GM19455 (cell line): ENCODE measurements around the gene MIER2.

ENCODE experiments used
- ATAC-seq: cut with Tn5 transposase; IDR thresholded peaks from one replicate; pipeline ENCODE4 v1.9.1; 2021; ENCODE audit not compliant: unreplicated experiment

The MIER2 gene

DNA sequence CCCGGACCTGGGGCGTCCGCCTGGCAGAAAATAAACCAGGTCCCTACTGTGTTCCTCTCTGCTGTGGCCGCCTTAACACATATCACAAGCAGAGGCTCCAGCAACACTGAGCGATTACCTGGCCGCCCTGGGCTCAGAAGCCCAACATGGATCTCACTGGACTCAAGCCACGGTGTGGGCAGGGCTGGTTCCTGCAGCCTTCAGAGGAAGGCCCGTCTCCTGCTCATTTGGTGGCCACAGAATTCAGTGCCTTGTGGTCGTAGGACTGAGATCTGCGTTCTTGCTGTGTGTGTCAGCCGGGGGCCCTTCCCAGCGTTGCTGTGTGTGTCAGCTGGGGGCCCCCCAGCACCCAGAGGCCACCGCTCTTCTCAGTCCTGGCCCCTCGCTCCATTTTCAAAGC, 34.1 kb upstream of the MIER2 start:
- no peak for ATAC-seq

DNA sequence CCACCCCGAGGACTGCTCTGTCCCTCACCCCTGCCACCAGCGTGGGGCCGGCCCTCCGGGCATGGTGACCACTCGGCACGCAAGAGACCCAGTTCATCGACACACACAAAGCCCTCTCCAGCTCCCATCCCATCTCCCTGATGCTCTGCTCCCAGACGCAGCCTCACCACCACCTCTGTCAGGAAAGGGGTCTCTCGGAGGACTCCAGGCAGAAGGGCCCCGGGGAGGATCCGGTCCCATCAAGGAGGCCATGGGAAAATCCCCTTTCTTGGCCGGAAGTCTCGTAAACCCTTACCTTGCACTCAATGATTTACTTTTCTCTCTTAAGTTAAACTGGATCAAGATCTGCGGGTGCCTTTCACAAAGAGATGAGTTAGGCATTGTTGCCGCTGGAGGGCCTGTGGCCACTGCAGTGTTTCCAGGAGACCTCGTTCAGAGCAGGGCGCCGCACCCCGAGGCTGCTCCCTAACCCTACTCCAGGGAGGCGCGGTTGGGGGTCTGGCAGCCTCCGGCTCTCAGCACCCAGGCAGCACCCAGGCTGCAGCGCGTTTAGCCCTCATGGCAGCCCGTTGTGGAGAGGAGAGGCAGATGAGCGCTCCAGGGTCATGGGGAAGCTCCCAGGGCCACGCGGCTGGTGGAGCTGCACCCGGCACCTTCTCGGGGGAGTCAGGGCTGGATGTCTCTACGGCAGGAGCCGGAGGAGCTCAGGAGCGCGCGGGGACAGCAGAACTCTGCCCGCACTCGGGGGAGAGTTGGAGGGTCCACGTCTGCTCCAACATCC, 33.4 kb upstream of the MIER2 start:
- no peak for ATAC-seq

DNA sequence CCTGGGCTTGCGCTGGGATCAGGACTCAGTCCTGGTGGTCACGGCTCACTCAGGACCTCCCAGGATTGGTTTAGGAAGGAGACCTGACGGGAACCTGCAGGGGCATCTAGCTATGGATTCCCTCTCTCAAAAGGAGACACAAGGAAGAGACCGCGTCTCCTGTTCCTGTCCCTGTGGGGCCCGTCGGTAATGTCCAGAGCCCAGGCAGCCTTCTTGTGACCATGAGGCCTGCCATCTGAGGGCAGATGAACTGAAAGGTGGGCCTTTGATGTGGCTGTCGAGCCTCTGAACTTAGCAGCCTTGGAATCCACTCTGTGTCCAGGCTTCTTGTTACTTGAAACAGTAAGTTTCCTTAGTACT, 31.5 kb upstream of the MIER2 start:
- ATAC-seq: no peak

DNA sequence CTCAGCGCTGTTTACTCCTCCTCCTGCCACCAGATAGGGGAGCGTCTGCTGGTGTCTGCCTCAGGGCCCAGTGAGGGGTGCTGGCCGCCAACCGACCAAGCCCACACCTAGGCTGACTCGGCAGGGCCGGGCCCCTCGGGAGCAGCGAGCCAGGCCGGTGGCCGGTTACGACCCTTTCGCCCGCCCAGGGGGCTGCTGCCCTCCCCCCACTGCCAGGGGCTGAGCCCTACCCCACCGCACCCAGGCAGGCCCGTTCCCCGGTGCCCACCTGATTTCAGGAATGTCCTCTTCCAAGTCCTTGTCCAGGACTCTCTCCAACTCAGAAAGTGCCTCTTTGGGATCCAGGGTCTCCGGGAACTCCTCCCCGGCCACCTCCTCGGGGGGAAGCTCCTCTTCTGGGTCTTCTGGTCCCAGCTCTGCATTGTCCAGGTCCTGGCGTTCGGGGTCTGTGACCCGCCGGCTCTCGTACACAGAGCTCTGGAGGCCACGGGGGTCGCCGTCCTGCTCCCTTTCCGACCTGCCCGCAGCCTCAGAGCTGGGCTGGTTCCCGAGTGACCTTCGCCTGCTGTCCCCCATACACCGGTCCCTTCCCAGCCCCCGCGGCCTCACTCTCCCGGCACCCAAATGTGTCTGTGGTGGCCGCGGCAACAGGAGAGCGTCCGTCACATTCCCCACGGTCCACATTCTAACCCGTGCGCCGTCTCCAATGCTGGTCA, 31.0 kb upstream of the MIER2 start:
- ATAC-seq: no peak

DNA sequence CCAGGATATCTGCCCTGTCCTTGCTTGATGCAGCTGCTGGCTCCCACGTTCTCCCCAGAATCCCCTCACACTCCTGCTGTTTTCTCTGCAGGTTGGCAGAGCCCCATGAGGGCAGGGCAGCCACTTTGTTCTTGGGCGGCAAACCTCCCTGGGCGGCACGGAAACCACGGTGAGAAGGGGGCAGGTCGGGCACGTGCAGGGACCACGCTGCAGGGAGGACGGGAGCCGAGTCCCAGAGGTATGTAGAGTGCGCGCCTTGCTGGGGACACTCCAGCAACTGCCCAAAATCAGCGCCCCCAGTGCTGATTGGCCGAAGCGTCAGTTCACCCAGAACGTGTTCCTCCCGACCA, 30.3 kb upstream of the MIER2 start:
- ATAC-seq: no peak

DNA sequence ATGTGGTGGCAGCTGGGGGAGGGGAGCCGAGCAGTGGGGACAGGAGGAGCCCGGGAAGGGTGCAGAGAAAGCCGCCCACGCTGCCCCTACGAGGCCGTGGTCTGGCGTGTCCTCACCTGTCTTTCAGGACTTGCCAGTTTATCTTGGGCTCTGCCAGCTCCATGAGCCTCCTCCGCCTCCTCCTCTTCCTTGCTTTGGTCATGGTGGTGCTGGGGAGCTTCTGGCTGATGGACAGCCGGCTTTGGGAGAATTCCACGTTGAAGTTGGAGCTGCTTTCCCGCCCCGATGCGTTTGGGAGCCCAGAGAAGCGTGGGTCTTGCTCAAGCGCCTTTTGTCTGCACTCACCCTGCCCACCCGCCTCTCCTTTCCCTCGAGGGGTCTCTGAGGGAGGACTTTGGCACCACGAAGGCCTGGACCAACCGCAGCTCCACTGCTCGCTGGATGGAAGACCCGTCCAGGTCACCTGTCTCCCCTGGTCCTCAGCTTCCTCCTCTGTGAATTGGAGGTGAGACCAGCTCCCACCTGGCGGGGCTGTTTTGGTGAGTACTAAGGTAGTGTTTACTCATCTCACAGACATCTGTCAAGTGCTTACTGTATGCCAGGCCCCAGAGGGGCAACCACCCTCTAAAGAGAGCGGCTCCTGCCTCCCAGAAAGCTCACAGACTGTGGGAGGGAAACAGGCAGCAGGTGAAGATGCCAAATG, 29.7 kb upstream of the MIER2 start:
- ATAC-seq: no peak

DNA sequence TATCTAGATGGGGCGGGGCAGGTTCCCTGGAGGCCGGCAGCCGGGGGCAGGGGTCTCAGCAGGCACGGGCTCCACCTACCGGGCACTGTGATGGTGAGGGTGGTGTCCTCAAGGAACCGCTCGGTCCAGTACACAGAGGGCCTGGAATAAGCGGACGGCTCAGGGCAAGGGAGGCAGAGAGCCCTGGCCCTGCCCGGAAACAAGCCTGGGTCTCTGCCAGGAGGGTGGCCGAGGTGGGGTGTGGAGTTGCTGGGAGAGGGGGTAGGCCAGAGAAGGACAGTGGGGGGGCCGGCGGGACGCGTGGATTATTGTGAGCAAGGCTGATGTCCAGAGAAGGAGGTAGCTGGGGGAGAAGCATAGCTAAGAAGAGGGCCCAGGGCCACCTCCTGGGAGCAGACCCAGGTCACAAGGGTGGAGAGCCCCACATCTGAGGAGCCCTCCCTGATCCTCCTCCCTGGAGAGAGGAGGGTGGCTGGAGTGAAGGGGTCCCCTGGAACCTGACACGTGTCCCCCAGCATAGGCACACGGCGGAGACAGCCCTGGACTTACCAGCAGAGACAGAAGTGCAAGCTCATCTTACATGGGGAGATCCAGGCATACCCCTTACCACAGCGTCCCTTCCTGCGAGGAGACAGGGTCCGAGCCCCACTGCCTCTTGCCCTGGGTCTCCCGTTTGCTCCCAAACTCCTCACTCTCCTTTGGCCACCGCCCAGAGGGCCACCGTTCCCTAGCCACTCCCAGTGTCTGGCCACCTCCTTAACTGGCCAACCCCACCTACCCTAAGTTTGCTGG, 29.0 kb upstream of the MIER2 start:
- ATAC-seq: no peak

DNA sequence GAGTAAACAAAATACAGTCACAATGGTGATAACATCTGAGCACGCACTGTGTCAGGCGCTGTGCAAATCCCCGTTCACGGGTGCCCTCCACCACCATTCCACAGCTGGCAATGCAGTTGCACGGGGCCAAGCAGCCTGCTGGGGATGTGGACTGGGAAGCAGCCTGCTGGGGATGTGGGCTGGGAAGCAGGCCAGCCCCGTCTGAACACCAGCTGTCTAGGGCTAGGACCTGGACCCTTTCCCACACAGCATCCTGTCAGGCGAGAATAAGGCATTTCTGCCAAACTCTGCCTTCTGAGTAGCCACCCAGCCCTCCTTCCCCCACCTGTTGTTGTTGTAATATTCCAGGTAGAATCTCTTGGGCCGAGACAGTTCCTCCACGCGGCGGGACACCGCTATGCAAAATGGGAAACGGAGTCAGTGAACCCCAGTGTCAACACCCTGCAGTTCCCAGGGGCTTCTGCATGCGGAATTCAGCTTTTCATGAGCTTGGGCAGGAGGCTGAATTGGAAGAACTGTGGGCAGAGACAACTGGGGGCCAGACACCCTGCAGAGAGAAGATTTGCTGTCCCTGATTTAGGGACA, 27.8 kb upstream of the MIER2 start:
- ATAC-seq: no peak

DNA sequence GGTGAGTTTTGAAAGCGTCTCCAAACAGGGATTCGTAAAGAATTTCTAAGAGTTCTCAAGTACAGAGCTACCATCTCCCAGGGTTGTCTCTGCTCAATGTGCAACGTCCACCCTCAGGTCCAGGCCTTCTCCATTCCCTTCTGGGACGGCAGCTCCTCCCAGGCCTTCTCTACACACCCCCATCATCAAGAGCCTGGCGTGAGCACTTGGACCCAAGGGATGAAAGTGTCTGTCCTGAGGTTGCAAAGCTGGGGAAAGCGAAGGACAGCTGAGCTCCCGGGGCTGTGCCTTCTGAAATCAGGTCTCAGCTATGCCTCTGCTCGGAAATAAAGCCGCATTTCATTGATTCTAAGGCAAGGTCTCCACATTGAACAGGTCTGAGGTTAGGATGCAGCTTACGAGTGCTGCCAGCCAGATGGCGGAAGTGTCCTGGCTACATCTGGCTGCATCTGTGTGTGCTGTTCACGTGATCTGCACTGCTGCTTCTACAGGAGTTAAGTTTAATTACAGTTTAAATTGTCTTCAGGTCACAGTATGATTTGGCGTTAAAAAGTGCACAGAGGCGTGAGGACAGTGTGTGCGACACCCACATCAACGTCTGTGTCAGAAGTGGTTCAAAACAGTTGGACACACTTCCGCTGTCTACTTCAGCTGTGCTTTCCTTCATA, 27.0 kb upstream of the MIER2 start:
- ATAC-seq: no peak

DNA sequence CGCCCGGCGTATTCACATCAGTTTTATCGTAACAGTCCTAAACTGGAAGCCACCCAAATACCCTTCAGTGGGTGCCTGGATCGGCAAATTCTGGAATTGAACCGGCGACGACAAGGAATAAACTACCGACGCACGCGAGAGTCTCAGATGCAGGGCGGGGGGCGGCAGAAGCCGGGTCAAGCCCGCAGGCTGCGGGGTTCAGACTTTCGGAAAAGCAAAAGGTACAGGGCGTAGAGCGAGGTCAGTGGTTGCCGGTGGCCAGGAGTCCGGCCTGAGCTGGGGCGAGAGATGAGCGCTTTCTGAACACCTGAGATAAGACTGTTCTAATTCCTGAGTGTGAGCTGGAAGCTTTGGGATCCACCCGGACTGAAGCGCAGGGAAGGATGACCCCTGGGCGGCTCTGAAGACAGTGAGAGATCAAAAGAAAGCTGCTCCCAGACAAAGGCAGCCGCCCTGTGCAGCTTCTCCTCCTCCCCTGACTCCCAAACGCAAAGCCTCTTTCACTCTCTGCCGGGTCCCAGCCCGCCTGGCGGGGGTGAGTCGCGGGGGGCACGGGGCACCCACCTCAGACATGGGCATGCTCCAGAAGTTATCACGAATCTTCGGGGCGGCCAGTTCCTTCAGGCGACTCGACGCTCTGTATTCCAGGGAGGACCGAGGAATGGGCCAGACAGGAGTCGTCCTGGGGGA, 26.2 kb upstream of the MIER2 start:
- no peak for ATAC-seq

DNA sequence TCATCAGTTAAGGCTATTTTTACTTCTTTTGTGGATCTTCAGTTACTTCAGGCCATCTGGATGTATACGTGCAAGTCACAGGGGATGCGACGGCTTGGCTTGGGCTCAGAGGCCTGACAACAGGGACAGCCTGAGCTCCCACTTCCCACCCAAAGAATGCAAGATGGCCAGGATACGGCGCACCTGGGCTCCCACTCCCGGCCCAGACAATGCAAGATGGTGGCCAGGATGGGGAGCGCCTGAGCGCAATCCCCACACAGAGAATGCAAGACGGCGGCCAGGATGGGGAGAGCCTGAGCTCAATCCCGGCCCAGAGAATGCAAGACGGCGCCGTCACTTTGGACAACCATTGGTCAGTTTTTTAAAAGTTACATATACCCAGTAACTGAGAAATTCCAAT, 25.3 kb upstream of the MIER2 start:
- ATAC-seq: no peak

DNA sequence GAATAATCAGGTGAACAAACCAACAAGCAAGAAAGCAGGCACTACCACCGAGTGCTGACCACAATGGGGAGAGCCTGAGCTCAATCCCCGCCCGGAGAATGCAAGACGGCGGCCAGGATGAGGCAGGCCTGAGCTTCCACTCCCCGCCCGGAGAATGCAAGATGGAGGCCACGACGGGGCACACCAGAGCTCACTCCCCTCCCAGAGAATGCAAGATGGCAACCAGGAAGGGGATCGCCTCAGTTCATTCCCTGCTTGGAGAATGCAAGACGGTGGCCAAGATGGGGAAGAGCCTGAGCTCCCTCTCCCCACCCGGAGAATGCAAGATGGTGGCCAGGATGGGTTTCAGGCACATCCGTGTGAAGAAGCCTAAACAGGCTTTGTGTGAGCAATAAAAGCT, 24.7 kb upstream of the MIER2 start:
- no peak for ATAC-seq

DNA sequence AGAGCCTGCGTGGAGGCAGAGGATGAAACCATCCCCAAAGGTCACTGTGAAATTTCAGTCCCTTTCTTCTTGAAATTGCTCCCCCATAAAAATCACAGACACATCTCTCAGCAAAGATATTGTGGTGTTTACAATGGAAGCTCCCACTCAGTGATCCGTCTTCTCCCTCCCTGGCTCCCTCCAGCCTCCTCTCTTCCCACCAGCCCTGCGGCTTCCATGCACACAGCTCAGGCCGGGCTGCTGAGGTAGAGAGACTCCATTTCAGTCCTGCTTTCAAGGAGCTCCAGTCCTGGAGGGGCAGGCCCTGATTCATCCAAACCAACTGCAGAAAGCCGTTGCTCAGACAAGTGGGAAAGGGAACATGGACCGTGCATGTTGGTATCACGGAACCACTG, 24.0 kb upstream of the MIER2 start:
- no peak for ATAC-seq

DNA sequence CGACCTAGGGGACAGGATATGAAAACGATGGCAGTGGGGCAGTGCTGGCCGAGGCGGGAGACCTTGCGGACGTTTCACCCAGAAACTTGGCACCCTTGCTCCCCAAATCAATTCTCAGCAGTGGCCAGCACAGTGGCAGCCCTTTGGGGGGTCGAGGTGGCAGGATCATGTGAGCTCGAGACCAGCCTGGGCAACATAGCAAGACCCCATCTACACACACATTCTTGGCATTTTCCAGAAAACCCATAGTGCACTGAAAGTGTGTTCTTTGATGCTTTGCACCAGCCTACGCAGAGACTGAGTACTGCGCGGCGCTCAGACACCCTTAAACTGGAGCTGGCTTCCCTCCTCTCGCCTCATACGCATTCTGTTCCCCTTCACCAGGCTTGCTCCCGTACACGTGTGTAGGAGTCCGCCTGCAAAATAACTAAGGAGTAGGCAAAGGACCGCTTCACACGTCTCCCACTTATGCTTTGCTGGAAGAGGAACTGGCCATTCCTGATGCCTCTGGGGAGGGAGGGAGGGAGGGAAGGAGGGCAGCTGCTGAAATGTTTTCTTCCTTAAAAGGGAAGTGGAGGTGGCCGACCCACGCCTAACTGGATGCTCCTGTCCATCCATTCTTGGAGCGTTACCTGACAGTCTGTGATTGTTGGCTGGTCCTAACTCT, 23.5 kb upstream of the MIER2 start:
- no peak for ATAC-seq

DNA sequence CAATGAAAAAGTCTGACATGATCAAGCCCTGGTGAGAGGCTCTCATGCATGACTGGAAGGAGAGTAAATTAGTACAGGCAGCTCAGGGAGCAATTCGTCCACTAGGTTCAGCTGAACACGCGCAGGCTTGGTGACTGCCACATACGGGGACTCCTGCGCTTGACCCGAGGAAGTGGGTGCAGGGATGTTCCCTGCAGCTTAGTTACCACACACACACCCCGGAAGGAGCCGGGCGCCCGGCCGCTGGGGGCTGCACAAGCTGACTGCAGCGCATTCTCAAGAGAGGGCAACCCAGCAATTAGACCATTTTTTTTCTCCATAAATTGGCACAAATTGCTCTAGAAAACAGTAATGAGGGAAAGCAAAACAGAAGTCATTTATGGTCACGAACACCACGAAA, 23.0 kb upstream of the MIER2 start:
- no peak for ATAC-seq

DNA sequence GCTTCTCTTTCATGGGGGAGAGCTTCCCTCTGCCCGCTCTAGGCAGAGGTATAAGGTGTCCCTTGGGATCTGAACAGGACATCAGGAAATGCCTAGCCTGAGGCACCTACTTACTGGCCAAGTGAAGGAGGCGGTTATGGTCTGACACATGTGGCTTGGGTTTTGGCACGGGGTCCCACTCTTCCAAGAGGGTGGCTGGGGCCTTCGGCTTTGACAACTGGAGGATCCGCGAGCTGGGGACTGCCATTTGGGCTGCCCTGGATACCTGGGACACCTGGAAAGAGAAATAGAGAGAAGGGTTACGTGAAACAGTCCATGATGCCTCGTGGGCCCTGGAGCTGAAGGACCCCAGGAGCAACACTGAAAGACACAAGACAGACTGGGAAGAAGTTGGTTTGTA, 22.4 kb upstream of the MIER2 start:
- ATAC-seq: no peak

DNA sequence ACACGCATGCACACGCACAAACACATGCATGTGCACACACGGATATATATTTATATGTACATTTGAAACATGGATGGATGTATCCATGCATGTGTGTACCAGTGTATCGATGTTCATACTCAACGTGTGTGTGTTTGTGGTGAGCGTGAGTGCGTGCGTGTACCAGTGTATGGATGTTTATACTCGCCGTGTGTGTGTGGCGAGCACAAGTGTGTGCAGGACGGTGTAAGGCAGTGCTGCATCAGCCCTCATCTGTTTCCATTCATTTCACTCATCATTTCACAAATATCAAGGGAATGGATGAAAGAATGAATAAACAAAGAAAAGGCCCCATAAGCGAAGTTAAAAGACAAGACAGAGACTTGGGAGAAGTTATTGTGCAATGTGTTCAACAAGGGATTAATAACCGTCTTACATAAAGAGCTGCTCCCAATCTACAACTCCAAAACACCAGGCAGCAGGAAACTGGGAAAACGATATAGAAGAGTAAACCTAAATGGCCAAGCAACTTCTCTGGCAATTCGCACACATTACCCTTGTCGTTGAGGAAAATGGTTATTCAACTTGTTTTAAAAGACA, 21.7 kb upstream of the MIER2 start:
- no peak for ATAC-seq

DNA sequence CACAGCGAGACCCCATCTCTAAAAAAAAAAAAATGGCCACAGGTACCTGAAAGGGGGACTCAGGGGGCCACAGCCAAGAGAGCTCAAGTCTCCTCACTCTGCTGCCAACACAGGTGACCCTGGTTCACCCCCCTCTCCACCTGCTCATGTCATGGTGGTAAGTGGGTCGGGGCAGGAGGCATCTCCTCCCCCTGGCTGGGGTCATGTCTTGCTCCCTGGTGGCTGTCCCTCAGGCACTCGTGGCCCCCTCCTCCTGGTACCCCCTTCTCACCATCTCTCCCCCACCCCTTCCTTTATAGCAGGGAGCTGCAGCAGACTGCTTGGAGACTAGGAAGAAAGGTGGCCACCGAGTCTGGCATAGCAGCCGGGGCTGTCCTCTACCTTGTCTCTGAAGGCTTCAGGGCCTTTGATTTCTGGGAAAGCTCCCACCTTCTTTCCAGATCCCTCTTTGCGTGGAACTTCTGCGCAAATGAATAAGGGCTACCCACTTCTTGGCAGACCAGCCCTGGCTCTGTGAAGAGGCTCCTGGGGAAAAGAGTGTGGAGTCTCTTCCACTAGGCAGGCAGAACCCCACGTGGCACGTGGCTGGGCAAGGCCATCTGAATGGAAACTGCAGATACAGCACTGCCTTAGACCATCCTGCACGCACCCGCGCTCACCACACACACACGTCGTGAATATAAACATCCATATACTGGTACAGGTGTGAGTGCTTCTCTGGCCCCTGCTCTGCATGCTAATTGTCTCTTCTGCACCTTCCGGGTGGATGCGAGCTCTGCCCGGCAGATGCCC, 20.1 kb upstream of the MIER2 start:
- ATAC-seq: no peak
